Fibroblast of peridontal ligament (primary cell): ENCODE measurements around the gene GPR89A.
"Not testable (repeated sequence)": the region's sequence is repeated elsewhere in the genome, so short reads cannot be mapped to it uniquely, and the experiment has no call there.

Source experiments
- DNase-seq: peaks from one replicate; pipeline ENCODE4 v3.0.0-alpha.2; 2010; ENCODE audit errors: extremely low read depth

Gene GPR89A

DNA sequence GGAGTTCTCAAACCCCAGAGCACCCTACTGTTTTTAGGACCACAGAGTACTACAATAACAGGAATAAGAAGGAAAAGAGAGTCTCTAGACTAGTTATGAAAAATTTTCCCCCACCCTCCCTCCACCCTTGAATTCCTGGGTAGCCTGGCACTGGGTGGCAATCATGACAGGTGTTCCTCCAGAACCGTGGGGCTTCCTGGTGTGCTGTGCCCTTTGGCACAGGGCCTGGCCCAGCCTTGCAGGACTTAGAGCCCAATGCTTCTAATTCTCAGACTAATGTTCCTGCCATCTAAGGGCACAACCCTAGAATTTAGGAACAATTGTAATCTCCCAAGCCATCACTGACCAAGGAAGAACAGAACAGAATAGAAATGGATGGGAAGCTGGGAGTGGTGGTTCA is 110.0 kb downstream of the GPR89A start:
- DNase-seq: no peak

DNA sequence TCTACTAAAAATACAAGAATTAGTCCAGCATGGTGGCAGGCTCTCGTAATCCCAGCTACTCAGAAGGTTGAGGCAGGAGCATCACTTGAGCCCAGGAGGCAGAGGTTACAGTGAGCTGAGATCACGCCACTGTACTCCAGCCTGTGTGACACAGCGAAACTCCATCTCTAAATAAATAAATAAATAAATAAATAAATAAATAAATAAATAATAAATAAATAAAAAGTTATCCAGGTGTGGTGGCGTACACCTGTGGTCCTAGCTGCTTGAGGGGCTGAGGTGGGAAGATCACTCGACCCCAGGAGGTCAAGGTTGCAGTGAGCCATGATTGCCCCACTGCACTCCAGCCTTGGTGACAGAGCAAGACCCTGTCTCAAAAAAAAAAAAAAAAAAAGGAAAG is 110.7 kb downstream of the GPR89A start:
- DNase-seq: not testable (repeated sequence)

DNA sequence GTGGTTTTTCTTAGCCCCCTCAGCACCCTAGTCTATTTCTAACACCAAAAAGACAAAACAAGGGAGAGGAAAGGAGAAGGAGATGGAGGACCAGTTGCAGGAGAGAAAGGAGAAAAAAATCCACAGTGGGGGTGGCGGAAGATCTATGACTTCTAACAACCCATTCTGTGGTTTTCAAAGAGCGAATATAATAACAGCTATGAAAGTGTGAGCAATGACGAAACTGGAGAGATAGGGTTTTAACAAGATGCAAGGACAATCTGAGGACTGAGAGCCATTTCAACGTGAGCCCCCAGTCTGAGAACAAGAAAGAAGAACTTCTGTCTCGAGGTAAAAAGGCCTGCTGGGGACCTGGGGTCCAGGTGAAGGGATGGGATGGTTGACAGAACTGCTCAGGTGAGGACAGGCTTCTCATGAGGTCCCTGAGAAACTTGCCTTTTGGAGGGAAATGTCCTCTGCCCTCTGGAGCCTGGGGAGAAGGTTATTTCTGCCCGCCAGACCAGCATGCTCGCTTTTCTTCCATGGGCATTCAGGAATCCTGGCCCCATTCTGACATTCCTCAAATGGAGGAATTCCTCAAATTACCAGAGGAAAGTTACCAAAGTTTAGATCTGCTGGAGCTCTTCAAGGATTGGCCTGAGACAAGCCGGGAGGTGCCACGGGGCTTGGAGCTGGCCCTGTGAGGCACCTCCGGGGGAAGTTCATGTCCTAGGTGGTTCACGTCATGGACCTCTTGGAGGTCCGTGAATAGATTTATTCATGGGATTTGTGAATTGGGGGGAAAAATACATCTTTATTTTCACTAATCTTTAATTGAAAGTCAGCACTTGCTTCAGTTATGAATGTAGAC is 111.7 kb downstream of the GPR89A start, which contains the start of gene CD160:
CD160 (plus strand) TSS at position 270 of the 850 bp plus-strand sequence. CDS start 8,829 bp downstream, outside the sequence.
- no peak for DNase-seq
